Naive thymus-derived CD4-positive, alpha-beta T cell (primary cell): ENCODE measurements around the gene TMEM72. TPM values are rescaled to one million over a fixed set of nuclear protein-coding genes. Genes with fewer than 3 reads are reported as not detected.

ENCODE experiments used
- ATAC-seq: fragments of 150-1000 bp; cut with Tn5 transposase; 2 replicates; pipeline ENCODE4 v1.10.0; 2021; ENCODE audit warnings: mild to moderate bottlenecking, moderate library complexity
- CTCF ChIA-PET: fragments of 350-600 bp; sonication (Branson Sonifier 250); formaldehyde crosslinking; loops from one replicate; lab custom pipeline; 2021; ENCODE audit warnings: antibody characterized with exemption; lab: Charles Lee
- POLR2A ChIA-PET: fragments of 350-600 bp; sonication (Branson Sonifier 250); formaldehyde crosslinking; loops from one replicate; lab custom pipeline; 2021; ENCODE audit warnings: antibody characterized with exemption, inconsistent platforms; lab: Charles Lee
- DNase-seq, 9 donors: peaks; one replicate each; pipeline versions ENCODE4 v3.0.0 to v3.0.0-alpha.2; 2020 to 2022; ENCODE audit warnings: mixed read lengths in 1 of 9
- H3K27ac ChIP-seq: one replicate; pipeline ENCODE4 v1.7.0; 2013; ENCODE audit warnings: mild to moderate bottlenecking, low read depth, low read length, moderate library complexity
- H3K27me3 ChIP-seq, 2 donors: one replicate each; pipeline ENCODE4 v1.7.0; 2013; ENCODE audit warnings: low read length in 2 of 2, mild to moderate bottlenecking in 2 of 2, moderate library complexity in 2 of 2; ENCODE audit not compliant: control insufficient read depth in 2 of 2, insufficient read depth in 2 of 2
- H3K36me3 ChIP-seq, 3 experiments: 1 replicate in 2 of 3; 2 replicates in 1 of 3; pipeline ENCODE4 v1.7.0; 2013; ENCODE audit warnings: low read length in 3 of 3, mild to moderate bottlenecking in 3 of 3, moderate library complexity in 1 of 3; ENCODE audit not compliant: insufficient read depth in 3 of 3, control insufficient read depth in 2 of 3
- H3K4me1 ChIP-seq, 2 donors: one replicate each; pipeline ENCODE4 v1.7.0; 2013; ENCODE audit warnings: low read length in 2 of 2, mild to moderate bottlenecking in 2 of 2, moderate library complexity in 1 of 2; ENCODE audit not compliant: control insufficient read depth in 2 of 2, insufficient read depth in 2 of 2
- H3K4me3 ChIP-seq: 2 replicates; pipeline ENCODE4 v1.7.0; 2013; ENCODE audit warnings: mild to moderate bottlenecking, low read length
- H3K9me3 ChIP-seq, 3 experiments: 1 replicate in 2 of 3; 2 replicates in 1 of 3; pipeline ENCODE4 v1.7.0; 2013; ENCODE audit warnings: low read length in 3 of 3; ENCODE audit not compliant: control insufficient read depth in 2 of 3
- H3K27ac Mint-ChIP-seq, 9 donors: one replicate each; pipeline ENCODE4 v1.8.0; 2020 to 2022; ENCODE audit warnings: mixed read lengths in 9 of 9, mild to moderate bottlenecking in 8 of 9, moderate library complexity in 5 of 9, inconsistent platforms in 2 of 9
- H3K27me3 Mint-ChIP-seq, 5 donors: one replicate each; pipeline ENCODE4 v1.8.0; 2021 to 2022; ENCODE audit warnings: mixed read lengths in 5 of 5, mild to moderate bottlenecking in 1 of 5
- H3K36me3 Mint-ChIP-seq, 5 donors: one replicate each; pipeline ENCODE4 v1.8.0; 2020 to 2022; ENCODE audit warnings: mixed read lengths in 5 of 5, mild to moderate bottlenecking in 3 of 5, inconsistent platforms in 1 of 5
- H3K4me1 Mint-ChIP-seq, 7 donors: one replicate each; pipeline ENCODE4 v1.8.0; 2020 to 2022; ENCODE audit warnings: mixed read lengths in 7 of 7, mild to moderate bottlenecking in 3 of 7, inconsistent platforms in 1 of 7
- H3K4me3 Mint-ChIP-seq, 10 donors: one replicate each; pipeline ENCODE4 v1.8.0; 2020 to 2022; ENCODE audit warnings: mild to moderate bottlenecking in 10 of 10, mixed read lengths in 10 of 10, moderate library complexity in 6 of 10, inconsistent platforms in 2 of 10
- H3K9me3 Mint-ChIP-seq, 11 donors: one replicate each; pipeline ENCODE4 v1.8.0; 2020 to 2022; ENCODE audit warnings: mixed read lengths in 11 of 11, mild to moderate bottlenecking in 4 of 11, inconsistent platforms in 1 of 11, moderate library complexity in 1 of 11
- intact Hi-C, 2 donors: fragments of 100-400 bp; cut with micrococcal nuclease; formaldehyde crosslinking; loops; one replicate each; pipeline ENCODE4 v1.15.1; 2023
- polyA plus RNA-seq, 2 donors: library from polyadenylated mRNA; unstranded; fragments of 300-500 nt; fragmentation: Illumina TruSeq; gene quantifications; one replicate each; pipeline ENCODE4 v1.2.3, GENCODE V29; 2021
- total RNA-seq, 6 experiments: library from RNA in 5 of 6; stranded (reverse) in 5 of 6; gene quantifications; 1 replicate in 5 of 6; 2 replicates in 1 of 6; pipeline ENCODE4 v1.2.3 and lab custom pipeline; 2021 to 2026

The TMEM72 gene
- total and polyA plus RNA-seq, 7 experiments from 2014 or later, result not detected

- CTCF ChIA-PET, result no interaction called here
- Histone ChIP-seq H3K4me3 (no peak overlapping the region), H3K27ac (no peak overlapping the region), H3K27me3 (no peaks in the 10 kb centered on the region), H3K4me1 (no peaks in the 10 kb centered on the region), H3K36me3 (no peaks in the 10 kb centered on the region), H3K9me3 (no peaks in the 10 kb centered on the region)
- Mint-ChIP-seq H3K36me3 (no peaks in the 10 kb centered on the region), H3K4me1 (peaks cover 0 to 2% (median 0%) of the 10 kb centered on the region in 7 donors), H3K9me3 (no peaks in the 10 kb centered on the region), H3K27me3 (peaks cover 0 to 9% (median 0%) of the 10 kb centered on the region in 5 donors), H3K27ac (no peak overlapping the region), H3K4me3 (no peak overlapping the region)
- intact Hi-C loops, result no loop called here
- ATAC-seq (no peak), DNase-seq (no peak)
- POLR2A ChIA-PET, result no interaction called here
Observed at GRCh38 chr10:44902941-44903545, 8.1 kb upstream of the TMEM72 start.

- Histone ChIP-seq H3K4me1 (no peaks in the 10 kb centered on the region), H3K27me3 (no peaks in the 10 kb centered on the region), H3K9me3 (no peaks in the 10 kb centered on the region), H3K36me3 (no peaks in the 10 kb centered on the region), H3K27ac (no peak overlapping the region), H3K4me3 (no peak overlapping the region)
- H3K4me3 Mint-ChIP-seq, result no peak overlapping the region
- intact Hi-C loops, result no loop called here
- DNase-seq, result no peak
- CTCF ChIA-PET, result no interaction called here
- ATAC-seq, result no peak
- POLR2A ChIA-PET, result no interaction called here
- no peak overlapping the region for H3K27ac Mint-ChIP-seq
- H3K36me3 Mint-ChIP-seq, result no peaks in the 10 kb centered on the region
- H3K4me1 Mint-ChIP-seq, result peaks cover 0 to 5% (median 0%) of the 10 kb centered on the region in 7 donors
- no peaks in the 10 kb centered on the region for H3K9me3 Mint-ChIP-seq
- H3K27me3 Mint-ChIP-seq, result peaks cover 0 to 11% (median 0%) of the 10 kb centered on the region in 5 donors
Observed at GRCh38 chr10:44906486-44906885, 4.7 kb upstream of the TMEM72 start.

GRCh38 chr10:44907556-44907955, 3.6 kb upstream of the TMEM72 start:
- no peak overlapping the region for H3K27ac ChIP-seq
- ATAC-seq, result no peak
- no peak overlapping the region for H3K27ac Mint-ChIP-seq

GRCh38 chr10:44908066-44908749, 2.9 kb upstream of the TMEM72 start:
- no peak overlapping the region for H3K27ac Mint-ChIP-seq
- H3K36me3 ChIP-seq, result no peaks in the 10 kb centered on the region
- peaks cover 0 to under 1% (median 0%) of the 10 kb centered on the region in 5 donors for H3K36me3 Mint-ChIP-seq
- H3K4me1 Mint-ChIP-seq, result peaks cover 3 to 10% (median 6%) of the 10 kb centered on the region in 7 donors
- peaks cover 0 to 7% of the 10 kb centered on the region in 2 donors for H3K4me1 ChIP-seq
- no peak for ATAC-seq
- ChIA-PET POLR2A (no interaction called here), CTCF (no interaction called here)
- no peak overlapping the region for H3K4me3 ChIP-seq
- peaks cover 0 to 11% (median 0%) of the 10 kb centered on the region in 5 donors for H3K27me3 Mint-ChIP-seq
- no peaks in the 10 kb centered on the region for H3K27me3 ChIP-seq
- H3K4me3 Mint-ChIP-seq, result no peak overlapping the region
- H3K27ac ChIP-seq, result no peak overlapping the region
- no peaks in the 10 kb centered on the region for H3K9me3 ChIP-seq
- DNase-seq, result no peak
- intact Hi-C loops, result no loop called here
- peaks cover 0 to 2% (median 0%) of the 10 kb centered on the region in 11 donors for H3K9me3 Mint-ChIP-seq

More at GRCh38 chr10:44907556-44907955, 3.6 kb upstream of the TMEM72 start:
- peaks cover 0 to under 1% of the 10 kb centered on the region in 2 donors for H3K4me1 ChIP-seq
- no peak overlapping the region for H3K4me3 ChIP-seq
- ChIA-PET POLR2A (interaction anchor here (0.6 kb wide), 1 partner anchor 897 kb away, joined by 3 read pairs; no protein-coding TSS in a partner anchor), CTCF (no interaction called here)
- H3K36me3 ChIP-seq, result no peaks in the 10 kb centered on the region
- no peaks in the 10 kb centered on the region for H3K9me3 Mint-ChIP-seq
- peaks cover 0 to 11% (median 0%) of the 10 kb centered on the region in 5 donors for H3K27me3 Mint-ChIP-seq
- no peak for DNase-seq
- H3K27me3 ChIP-seq, result no peaks in the 10 kb centered on the region
- H3K4me3 Mint-ChIP-seq, result no peak overlapping the region
- intact Hi-C loops, result no loop called here
- H3K9me3 ChIP-seq, result no peaks in the 10 kb centered on the region
- peaks cover 0 to 5% (median 0%) of the 10 kb centered on the region in 7 donors for H3K4me1 Mint-ChIP-seq
- H3K36me3 Mint-ChIP-seq, result no peaks in the 10 kb centered on the region

- peaks cover 0 to 15% of the 10 kb centered on the region in 2 donors for H3K4me1 ChIP-seq
- Mint-ChIP-seq H3K27ac (no peak overlapping the region), H3K36me3 (peaks cover 0 to 7% (median 0%) of the 10 kb centered on the region in 5 donors)
Observed at GRCh38 chr10:44908936-44909630, 2.1 kb upstream of the TMEM72 start.

GRCh38 chr10:44909910-44910309, 1.2 kb upstream of the TMEM72 start:
- Mint-ChIP-seq H3K27me3 (peaks cover 0 to 11% (median 0%) of the 10 kb centered on the region in 5 donors), H3K36me3 (peaks cover 0 to 7% (median 0%) of the 10 kb centered on the region in 5 donors), H3K9me3 (peaks cover 0 to 6% (median 0%) of the 10 kb centered on the region in 11 donors), H3K4me1 (peaks cover 10 to 23% (median 17%) of the 10 kb centered on the region in 7 donors), H3K27ac (no peak overlapping the region), H3K4me3 (no peak overlapping the region)
- DNase-seq (no peak), ATAC-seq (no peak)
- Histone ChIP-seq H3K36me3 (no peaks in the 10 kb centered on the region), H3K27me3 (no peaks in the 10 kb centered on the region), H3K4me3 (no peak overlapping the region), H3K9me3 (no peaks in the 10 kb centered on the region), H3K27ac (no peak overlapping the region), H3K4me1 (peaks cover 0 to 21% of the 10 kb centered on the region in 2 donors)
- intact Hi-C loops, result no loop called here
- CTCF ChIA-PET, result no interaction called here
- POLR2A ChIA-PET, result no interaction called here

More at GRCh38 chr10:44908936-44909630, 2.1 kb upstream of the TMEM72 start:
- H3K4me3 ChIP-seq, result no peak overlapping the region
- ATAC-seq (no peak), DNase-seq (no peak)
- no peak overlapping the region for H3K4me3 Mint-ChIP-seq
- POLR2A ChIA-PET, result no interaction called here
- CTCF ChIA-PET, result interaction anchor here (0.7 kb wide), 1 partner anchor 48 kb away, joined by 3 read pairs; no protein-coding TSS in a partner anchor
- H3K27me3 Mint-ChIP-seq, result peaks cover 0 to 11% (median 0%) of the 10 kb centered on the region in 5 donors
- H3K27ac ChIP-seq, result no peak overlapping the region
- H3K27me3 ChIP-seq, result no peaks in the 10 kb centered on the region
- no peaks in the 10 kb centered on the region for H3K36me3 ChIP-seq
- peaks cover 0 to 6% (median 0%) of the 10 kb centered on the region in 11 donors for H3K9me3 Mint-ChIP-seq
- H3K4me1 Mint-ChIP-seq, result peaks cover 10 to 19% (median 15%) of the 10 kb centered on the region in 7 donors
- H3K9me3 ChIP-seq, result no peaks in the 10 kb centered on the region
- intact Hi-C loops, result no loop called here
